SU-DHL-6 (cell line): ENCODE measurements around the gene MARS1.

Experiments
- CTCF ChIP-seq: fragments of 200-600 bp; sonication (generic); IDR thresholded peaks from one replicate; pipeline ENCODE4 v1.5.1; 2017; ENCODE audit warnings: antibody characterized with exemption, mild to moderate bottlenecking, low read length, moderate library complexity; ENCODE audit not compliant: insufficient read depth, poor library complexity, severe bottlenecking
- EZH2phosphoT487 ChIP-seq: fragments of 200-600 bp; sonication (generic), shearing (Covaris generic); conservative IDR thresholded peaks from 2 replicates; pipeline ENCODE4 v1.6.1; 2018; ENCODE audit warnings: mild to moderate bottlenecking, antibody characterized with exemption, low read length, moderate library complexity, mixed read lengths

- TF ChIP-seq CTCF, result no peak
- TF ChIP-seq EZH2phosphoT487, result no peak
Observed at GRCh38 chr12:57543581-57543980, 55.7 kb downstream of the MARS1 start.
